ENCODE data around the gene SLC39A9.

The SLC39A9 gene

GRCh38 chr14:69505338-69506240, 107.1 kb downstream of the SLC39A9 start:
- no peak for DNase-seq

DNA sequence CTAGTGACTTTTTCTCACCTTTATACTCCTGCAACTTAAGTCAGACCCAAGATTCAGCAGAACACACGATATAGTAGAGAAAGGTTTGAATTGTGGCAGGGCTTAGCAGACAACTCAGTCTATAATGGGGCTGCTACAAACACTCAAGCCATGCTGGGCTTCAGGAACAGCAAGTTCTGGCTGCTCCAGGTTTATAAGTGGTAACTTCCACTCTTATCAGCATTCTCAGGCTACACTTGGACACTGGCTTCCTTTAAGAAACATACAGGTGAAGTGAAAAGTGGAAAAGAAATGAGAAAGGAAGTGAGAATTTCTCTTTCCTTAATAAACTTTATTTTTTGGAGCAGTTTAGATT, 107.7 kb downstream of the SLC39A9 start:
- no peak for DNase-seq
